ENCODE results near the gene SLC2A1. TPM values are rescaled to one million over a fixed set of nuclear protein-coding genes. Genes with fewer than 3 reads are reported as not detected.
A peak's percentile ranks its signal among the peaks of the same experiment; 100 is the strongest.

SLC2A1 gene
- total RNA-seq, 1 donor from 2014 or later: 1,021 TPM

DNA sequence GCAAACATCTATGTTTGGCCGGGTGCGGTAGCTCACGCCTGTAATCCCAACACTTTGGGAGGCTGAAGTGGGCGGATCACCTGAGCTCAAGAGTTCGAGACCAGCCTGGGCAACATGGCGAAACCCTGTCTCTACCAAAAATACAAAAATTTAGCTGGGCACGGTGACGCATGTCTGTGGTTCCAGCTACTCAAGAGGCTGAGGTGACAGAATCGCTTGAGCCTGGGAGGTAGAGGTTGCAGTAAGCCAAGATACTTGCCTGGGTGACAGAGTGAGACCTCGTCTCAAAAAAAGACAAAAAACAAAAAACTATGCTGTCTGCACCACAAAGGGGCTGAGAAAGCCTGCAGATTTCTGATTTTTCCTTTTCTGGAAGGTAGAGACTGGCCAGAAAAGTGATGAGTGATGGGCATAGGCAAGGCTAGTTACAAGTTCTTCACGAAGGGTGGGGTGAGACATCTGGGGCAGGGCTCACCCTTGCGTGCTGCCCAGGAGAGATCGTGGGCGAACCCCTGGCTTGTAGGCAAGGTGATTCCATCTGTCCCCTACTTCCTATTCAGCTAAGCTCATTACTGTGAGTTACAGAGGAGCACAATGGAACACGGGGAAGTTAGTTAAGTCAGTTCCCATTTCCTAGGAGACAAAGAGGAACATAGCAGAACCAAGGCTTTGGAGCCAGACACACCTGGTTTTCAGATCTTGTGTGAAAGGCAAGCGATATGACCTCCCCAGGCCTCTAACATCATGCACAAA, 3.2 kb downstream of the SLC2A1 start:
- TF ChIP-seq, protein P1, sequence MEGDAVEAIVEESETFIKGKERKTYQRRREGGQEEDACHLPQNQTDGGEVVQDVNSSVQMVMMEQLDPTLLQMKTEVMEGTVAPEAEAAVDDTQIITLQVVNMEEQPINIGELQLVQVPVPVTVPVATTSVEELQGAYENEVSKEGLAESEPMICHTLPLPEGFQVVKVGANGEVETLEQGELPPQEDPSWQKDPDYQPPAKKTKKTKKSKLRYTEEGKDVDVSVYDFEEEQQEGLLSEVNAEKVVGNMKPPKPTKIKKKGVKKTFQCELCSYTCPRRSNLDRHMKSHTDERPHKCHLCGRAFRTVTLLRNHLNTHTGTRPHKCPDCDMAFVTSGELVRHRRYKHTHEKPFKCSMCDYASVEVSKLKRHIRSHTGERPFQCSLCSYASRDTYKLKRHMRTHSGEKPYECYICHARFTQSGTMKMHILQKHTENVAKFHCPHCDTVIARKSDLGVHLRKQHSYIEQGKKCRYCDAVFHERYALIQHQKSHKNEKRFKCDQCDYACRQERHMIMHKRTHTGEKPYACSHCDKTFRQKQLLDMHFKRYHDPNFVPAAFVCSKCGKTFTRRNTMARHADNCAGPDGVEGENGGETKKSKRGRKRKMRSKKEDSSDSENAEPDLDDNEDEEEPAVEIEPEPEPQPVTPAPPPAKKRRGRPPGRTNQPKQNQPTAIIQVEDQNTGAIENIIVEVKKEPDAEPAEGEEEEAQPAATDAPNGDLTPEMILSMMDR (IDR thresholded peaks at IDR 0.05; ENCODE audit: insufficient read depth, low read length, poor library complexity, severe bottlenecking): no peak
- Histone ChIP-seq H3K27me3 (ENCODE audit: control insufficient read depth, insufficient read depth, low read length) (no peaks in the 10 kb centered on the region), H3K4me3 (ENCODE audit: low read depth, low read length) (peak overlapping the region; percentile 15), H3K36me3 (ENCODE audit: control insufficient read depth, insufficient read depth, low read length) (no peaks in the 10 kb centered on the region)
- no peak for DNase-seq (ENCODE audit: low read depth)

DNA sequence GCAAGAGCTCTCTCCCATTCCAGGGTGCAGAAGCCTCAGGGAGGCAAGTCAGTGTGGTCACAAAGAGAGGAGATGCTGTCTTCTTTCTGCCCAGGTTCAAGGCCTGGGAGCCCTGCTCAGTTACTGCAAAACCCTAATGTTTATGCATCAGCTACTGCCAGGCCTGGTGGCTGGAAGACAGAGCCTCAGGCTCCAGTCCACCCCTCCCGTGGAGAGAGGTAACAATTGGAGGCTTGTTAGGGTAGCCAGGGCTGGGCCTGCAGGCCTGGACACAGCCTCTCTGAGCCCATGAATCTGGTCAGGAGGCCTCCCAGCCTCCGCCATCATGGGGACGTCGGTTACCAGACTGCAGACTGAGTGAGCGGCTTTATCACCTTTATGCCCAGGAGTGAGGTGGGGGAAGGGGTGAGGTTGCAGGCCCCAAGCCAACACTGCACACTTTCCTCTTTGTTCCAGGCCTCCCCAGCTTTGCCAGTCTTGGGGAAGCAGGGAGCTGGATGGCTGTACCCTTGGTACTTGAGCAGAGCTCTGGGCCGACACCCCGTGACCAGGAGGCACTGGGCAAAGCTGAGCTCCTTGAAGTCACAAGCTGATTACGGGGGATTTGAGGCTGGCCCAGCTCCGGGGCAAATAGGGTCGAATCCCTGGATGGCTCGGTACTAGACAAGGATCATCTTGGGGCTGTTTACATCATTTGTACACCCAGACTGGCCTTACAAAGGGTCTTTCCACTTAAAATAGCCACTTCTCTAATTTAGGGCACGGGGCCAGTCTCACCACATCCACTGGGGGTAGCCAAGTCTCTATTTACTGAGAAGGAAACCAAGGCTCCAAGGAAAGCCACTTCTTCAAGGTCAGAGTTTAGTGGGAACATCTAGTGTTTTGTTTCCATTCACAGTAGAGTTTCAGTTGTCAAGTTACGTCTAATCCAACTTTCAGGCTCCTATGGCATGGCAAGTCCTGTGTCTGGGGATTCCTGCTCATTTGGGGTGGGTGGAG, 5.2 kb downstream of the SLC2A1 start:
- Histone ChIP-seq H3K27me3 (ENCODE audit: control insufficient read depth, insufficient read depth, low read length) (no peaks in the 10 kb centered on the region), H3K36me3 (ENCODE audit: control insufficient read depth, insufficient read depth, low read length) (no peaks in the 10 kb centered on the region), H3K4me3 (ENCODE audit: low read depth, low read length) (no peak overlapping the region)
- DNase-seq (ENCODE audit: low read depth): no peak
- TF ChIP-seq, protein P1 (IDR thresholded peaks at IDR 0.05; ENCODE audit: insufficient read depth, low read length, poor library complexity, severe bottlenecking): no peak

DNA sequence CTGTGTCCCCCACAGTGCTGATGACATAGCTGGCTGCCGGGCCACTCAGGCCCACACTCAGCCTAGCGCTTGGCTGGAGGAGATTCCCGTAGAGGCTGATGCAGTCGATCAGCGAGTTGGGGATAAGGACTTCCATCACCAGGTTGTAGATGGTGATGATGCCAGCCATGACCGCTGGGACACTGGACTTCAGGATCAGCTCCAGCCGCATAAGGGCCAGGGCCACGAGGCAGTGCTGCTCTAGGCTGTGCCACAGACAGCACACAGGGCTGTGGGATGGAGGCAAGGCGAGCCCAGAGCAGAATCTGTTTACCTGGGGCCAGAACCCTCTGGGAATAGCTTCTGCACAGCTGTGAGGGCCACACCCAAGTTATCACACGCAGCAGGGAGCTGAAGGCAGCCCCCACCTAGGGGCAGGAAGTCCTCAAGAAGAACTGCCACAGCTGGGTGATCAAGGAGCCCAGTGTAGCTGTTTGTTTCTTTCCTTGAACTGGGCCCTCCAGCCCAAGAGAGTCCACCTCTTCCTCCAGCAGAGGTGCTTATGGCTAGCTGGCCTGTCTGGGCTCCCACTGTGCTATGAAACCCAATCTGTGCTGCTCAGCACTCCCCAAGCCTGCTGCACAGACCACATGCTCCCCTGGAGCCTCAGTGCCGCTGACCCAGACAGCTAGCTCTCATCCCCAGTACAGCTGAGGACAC, 6.2 kb downstream of the SLC2A1 start:
- TF ChIP-seq, protein P1 (IDR thresholded peaks at IDR 0.05; ENCODE audit: insufficient read depth, low read length, poor library complexity, severe bottlenecking): no peak
- Histone ChIP-seq H3K27me3 (ENCODE audit: control insufficient read depth, insufficient read depth, low read length) (no peaks in the 10 kb centered on the region), H3K4me3 (ENCODE audit: low read depth, low read length) (no peak overlapping the region), H3K36me3 (ENCODE audit: control insufficient read depth, insufficient read depth, low read length) (no peaks in the 10 kb centered on the region)
- DNase-seq (ENCODE audit: low read depth): no peak

DNA sequence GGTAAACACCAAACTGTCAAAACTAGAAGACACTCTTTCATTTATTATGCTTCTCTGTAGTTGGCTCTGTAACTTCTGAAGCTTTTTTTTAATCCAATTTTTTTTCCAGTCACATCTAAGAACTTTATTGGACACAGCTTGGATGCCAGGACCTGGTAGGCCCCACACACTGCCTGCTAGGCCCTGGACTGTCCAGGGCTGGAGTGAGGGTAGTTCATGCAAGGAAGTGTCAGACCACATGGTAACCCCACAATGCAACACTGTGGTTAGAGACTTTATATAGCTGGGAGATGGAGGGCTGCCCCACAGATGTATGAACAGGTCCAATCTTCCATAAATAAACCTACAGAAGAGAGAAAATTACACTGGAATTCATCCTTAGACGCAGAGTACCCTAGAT, 7.1 kb downstream of the SLC2A1 start:
- DNase-seq (ENCODE audit: low read depth): no peak
- Histone ChIP-seq H3K27me3 (ENCODE audit: control insufficient read depth, insufficient read depth, low read length) (no peaks in the 10 kb centered on the region), H3K4me3 (ENCODE audit: low read depth, low read length) (no peak overlapping the region), H3K36me3 (ENCODE audit: control insufficient read depth, insufficient read depth, low read length) (no peaks in the 10 kb centered on the region)
- TF ChIP-seq, protein P1 (IDR thresholded peaks at IDR 0.05; ENCODE audit: insufficient read depth, low read length, poor library complexity, severe bottlenecking): no peak

DNA sequence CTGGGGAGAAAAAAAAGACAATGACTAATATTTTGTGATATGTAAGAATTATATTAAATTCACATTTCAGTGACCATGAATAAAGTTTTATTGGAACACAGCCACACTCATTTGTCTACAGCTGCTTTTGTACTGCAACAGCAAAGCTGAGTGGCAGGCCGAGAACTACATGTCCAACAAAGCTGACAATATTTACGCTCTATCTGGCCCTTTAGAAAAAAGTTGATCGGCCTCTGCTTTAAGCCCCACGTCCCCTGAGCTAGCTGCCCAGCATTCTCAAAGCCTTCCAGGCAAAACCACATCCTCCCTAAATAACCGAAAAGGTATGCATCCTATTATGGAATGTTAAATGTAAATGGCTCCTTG, 8.6 kb downstream of the SLC2A1 start:
- TF ChIP-seq, protein P1 (IDR thresholded peaks at IDR 0.05; ENCODE audit: insufficient read depth, low read length, poor library complexity, severe bottlenecking): no peak
- Histone ChIP-seq H3K36me3 (ENCODE audit: control insufficient read depth, insufficient read depth, low read length) (no peaks in the 10 kb centered on the region), H3K4me3 (ENCODE audit: low read depth, low read length) (no peak overlapping the region), H3K27me3 (ENCODE audit: control insufficient read depth, insufficient read depth, low read length) (no peaks in the 10 kb centered on the region)
- peak; percentile 41 for DNase-seq (ENCODE audit: low read depth)

Measured in kidney epithelial cell (primary cell).